ENCODE results near the gene RNF175.
"Not testable (repeated sequence)": the region's sequence is repeated elsewhere in the genome, so short reads cannot be mapped to it uniquely, and the experiment has no call there.

RNF175 gene

GRCh38 chr4:153669838-153670237, 90.0 kb downstream of the RNF175 start:
- DNase-seq, result no peak

- no peak for DNase-seq
Observed at GRCh38 chr4:153668647-153669046, 91.2 kb downstream of the RNF175 start.

GRCh38 chr4:153666505-153666904, 93.3 kb downstream of the RNF175 start:
- DNase-seq, result not testable (repeated sequence)

- no peak for DNase-seq
Observed at GRCh38 chr4:153663667-153664066, 96.2 kb downstream of the RNF175 start.

- DNase-seq, result no peak
Observed at GRCh38 chr4:153661908-153662307, 97.9 kb downstream of the RNF175 start.

GRCh38 chr4:153661215-153661822, 98.5 kb downstream of the RNF175 start:
- no peak for DNase-seq

Data from activated CD8-positive, alpha-beta memory T cell treated with anti-CD3 and anti-CD28 coated beads, Interleukin-2, amount 50 U/mL, for 4 hours (primary cell).